Measurements from ENCODE around the gene RWDD1.

Gene RWDD1

GRCh38 chr6:116547358-116547757 is 23.9 kb upstream of the RWDD1 start:
- TF ChIP-seq, protein P1, sequence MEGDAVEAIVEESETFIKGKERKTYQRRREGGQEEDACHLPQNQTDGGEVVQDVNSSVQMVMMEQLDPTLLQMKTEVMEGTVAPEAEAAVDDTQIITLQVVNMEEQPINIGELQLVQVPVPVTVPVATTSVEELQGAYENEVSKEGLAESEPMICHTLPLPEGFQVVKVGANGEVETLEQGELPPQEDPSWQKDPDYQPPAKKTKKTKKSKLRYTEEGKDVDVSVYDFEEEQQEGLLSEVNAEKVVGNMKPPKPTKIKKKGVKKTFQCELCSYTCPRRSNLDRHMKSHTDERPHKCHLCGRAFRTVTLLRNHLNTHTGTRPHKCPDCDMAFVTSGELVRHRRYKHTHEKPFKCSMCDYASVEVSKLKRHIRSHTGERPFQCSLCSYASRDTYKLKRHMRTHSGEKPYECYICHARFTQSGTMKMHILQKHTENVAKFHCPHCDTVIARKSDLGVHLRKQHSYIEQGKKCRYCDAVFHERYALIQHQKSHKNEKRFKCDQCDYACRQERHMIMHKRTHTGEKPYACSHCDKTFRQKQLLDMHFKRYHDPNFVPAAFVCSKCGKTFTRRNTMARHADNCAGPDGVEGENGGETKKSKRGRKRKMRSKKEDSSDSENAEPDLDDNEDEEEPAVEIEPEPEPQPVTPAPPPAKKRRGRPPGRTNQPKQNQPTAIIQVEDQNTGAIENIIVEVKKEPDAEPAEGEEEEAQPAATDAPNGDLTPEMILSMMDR (conservative IDR thresholded peaks at IDR 0.05): no peak
- H3K27ac ChIP-seq: no peak overlapping the region

- H3K27ac ChIP-seq: no peak overlapping the region
- TF ChIP-seq, protein P1 (conservative IDR thresholded peaks at IDR 0.05): no peak
Measured at GRCh38 chr6:116550796-116551195, 20.5 kb upstream of the RWDD1 start.

DNA sequence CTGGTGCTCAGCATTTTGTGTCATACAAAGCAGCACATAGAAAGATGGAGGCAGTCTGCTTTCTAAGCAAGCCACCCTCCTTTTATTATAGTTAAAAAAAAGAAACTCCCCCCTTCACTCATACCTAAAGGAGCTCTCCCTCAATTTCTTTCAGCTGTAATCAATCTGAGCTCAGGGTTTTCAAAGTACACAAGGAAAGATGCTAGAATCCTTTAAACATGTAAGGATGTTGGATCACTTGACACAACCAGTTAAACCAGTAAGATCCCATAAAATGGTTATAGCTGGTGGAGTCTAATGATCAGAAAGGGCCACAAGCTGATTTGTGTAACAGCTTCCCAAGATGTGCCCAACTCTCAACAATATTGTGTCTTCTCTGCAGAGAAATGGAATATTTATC is 17.9 kb upstream of the RWDD1 start, which contains the start of gene CALHM4:
Gene CALHM4 (plus strand): TSS at position 301 of the 400 bp plus-strand sequence. CDS start 43 bp downstream, at position 344.
- peak within 1 kb of the TSS; percentile 54 for H3K27ac ChIP-seq
- TF ChIP-seq, protein P1 (conservative IDR thresholded peaks at IDR 0.05): no peak

- TF ChIP-seq, protein P1 (conservative IDR thresholded peaks at IDR 0.05): no peak
- no peak overlapping the region for H3K27ac ChIP-seq
Measured at GRCh38 chr6:116556065-116556464, 15.2 kb upstream of the RWDD1 start.

GRCh38 chr6:116556814-116557415 is 14.4 kb upstream of the RWDD1 start:
- peak overlapping the region; percentile 57 for H3K27ac ChIP-seq
- TF ChIP-seq, protein P1 (conservative IDR thresholded peaks at IDR 0.05): no peak

DNA sequence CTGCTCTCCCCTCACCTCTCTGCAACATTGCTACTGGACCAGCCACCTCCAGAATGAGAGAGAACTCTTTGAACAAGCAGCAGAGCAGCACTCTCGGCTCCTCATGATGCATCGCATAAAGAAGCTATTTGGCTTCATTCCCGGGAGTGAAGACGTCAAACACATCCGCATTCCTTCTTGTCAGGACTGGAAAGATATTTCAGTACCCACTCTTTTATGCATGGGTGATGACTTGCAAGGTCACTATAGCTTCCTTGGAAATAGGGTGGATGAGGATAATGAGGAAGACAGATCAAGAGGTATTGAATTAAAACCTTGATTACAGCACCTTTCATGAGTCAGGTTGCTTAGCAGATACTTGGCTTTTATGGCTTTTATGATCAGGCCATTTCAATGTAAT is 13.4 kb upstream of the RWDD1 start:
- peak overlapping the region; percentile 57 for H3K27ac ChIP-seq
- TF ChIP-seq, protein P1 (conservative IDR thresholded peaks at IDR 0.05): no peak

DNA sequence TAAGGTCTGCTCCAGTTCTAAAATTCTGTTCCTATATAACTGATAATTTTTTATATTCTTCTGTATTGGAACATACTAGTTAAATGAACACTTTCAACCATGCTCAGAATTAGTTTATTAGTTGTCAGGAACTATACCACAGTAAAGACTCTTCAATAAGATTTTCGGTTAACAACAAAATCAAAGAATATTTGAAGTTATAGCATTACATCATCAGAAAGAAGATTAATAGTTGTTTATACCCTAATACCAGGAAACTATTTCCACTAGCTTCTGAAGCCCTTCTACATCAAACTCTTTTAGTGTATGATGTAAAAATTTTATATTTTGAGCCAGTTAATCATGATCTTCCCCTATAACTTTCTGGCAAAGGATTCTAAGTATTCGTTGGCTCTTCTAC is 11.2 kb upstream of the RWDD1 start:
- TF ChIP-seq, protein P1 (conservative IDR thresholded peaks at IDR 0.05): no peak
- no peak overlapping the region for H3K27ac ChIP-seq

Data from VCaP (cell line).